Activated T-helper 1 cell treated with Interleukin-2 at 50 U/mL for 16 hours (primary cell): ENCODE data around the gene AADACL4.
A peak's percentile ranks its signal among the peaks of the same experiment; 100 is the strongest.

Source experiments
- DNase-seq: peaks from one replicate; pipeline ENCODE4 v3.0.0-alpha.2; 2020; ENCODE audit warnings: low read depth

Gene AADACL4

DNA sequence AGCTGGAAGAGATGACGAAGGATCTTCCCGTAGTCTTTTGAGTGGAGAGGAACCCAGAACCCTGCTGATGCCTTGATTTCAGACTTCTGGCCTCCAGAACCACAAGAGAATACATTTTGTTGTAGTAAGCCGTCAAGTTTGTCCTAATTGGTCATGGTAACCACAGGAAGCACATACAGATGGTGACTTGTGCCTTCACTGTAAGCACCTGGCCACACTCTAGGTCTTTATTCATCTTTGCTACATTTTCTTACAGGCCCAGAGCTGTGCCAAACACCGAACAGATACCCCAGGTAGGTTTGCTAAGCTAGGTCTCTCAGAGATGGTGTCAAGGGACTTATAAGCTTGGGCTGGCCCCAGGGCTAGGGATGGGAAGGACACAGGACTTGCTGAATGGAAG is 30.7 kb upstream of the AADACL4 start:
- no peak for DNase-seq

- no peak for DNase-seq
These were observed 29.3 kb upstream of the AADACL4 start for GRCh38 chr1:12614402-12615158.

DNA sequence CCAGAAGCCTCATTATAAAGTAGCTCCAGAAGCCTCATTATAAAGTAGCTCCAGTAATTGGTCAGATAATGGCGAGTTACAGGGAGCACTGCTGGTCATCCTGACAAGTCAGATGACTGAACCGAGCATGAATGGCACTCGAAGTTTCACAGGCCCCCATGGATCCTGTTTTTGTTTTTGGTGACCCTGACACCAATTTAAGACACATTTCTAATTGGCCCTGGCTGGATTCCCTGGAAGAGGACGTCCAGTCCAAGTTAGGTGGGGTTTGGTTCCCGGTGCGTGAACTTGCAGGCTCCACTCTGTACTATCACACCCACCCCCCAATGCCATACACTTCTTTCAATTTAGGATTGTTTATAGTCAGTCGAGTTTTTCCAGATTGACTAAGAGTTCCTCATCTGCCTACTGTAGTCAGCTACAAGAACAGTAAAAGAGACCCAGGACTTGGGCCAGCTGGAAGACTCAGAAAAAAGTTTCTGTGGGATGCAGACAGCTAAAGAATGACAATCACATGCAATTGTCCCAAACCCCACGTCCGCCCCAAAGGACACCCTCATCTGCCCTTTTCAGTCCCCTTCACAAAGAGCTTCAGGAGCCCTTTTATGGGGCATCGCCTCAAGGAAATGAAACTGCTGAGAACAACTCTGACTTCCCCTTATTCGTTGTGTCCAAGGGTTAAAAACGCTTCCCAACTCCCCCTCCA is 28.6 kb upstream of the AADACL4 start:
- no peak for DNase-seq

DNA sequence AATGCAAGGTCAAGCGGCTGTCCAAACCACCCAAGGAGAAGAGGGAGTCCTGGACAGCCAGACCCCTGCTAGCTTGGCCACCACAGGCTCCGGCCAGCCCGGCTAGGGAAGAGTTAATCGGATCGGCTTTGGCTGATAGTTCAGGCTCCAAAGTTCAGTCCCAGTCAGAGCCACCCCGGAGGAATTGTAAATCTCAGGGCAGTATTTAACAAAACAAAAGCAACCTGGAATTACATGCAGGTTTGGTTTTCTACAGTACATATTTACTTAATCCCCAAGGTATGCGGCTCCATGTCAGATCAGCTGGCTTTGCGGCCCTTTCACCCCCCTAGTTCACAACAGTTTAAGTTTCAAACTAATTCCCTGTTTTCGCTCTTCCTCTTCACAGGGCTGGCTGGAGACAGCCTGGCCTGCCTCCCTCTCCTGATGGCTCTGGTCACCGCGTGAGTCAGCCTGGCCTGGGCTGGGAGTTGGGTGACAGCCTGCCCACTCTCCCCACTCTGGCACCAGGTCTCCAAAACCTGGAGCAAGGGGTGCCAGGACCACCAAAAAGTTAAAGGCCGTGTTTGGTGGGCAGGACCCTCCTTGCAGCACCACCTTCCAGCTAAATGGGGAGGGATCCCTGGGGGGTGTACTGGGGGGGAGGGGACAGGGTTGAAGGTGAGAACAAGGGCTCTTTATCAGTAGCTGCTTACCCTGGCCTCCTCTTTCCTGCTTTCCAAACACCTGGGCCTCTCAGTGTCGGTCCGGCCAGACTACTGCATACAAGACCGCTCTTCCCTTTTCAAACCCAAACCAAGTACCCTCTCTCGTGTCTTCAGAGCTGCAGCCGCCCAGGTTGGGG is 27.8 kb upstream of the AADACL4 start:
- DNase-seq, result no peak

GRCh38 chr1:12616709-12617373 is 27.0 kb upstream of the AADACL4 start:
- DNase-seq, result no peak

- peak; percentile 30 for DNase-seq
These were observed 26.4 kb upstream of the AADACL4 start for GRCh38 chr1:12617511-12617900.

- peak; percentile 60 for DNase-seq
These were observed 25.8 kb upstream of the AADACL4 start, which contains the start of gene DHRS3 for GRCh38 chr1:12617901-12618660. Gene DHRS3, minus strand, starts transcription at chr1:12618210. Its CDS starts 862 bp downstream, at chr1:12617348.

DNA sequence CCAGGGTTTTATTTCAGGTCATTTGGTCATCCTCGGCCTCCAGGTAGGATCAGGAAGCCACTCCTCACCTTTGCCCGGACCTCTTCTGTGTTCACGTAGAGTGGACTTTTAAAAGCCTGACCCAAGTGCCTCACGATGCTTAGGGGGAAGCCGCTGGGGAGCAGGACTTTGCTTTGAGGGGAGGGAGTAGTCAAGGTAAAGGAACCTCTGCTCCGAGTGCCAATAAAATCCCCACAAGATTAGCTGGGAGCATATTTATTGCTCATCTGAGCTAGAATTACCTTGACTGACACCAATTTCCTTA is 25.3 kb upstream of the AADACL4 start:
- DNase-seq, result no peak

- peak; percentile 51 for DNase-seq
These were observed 24.7 kb upstream of the AADACL4 start for GRCh38 chr1:12618965-12619791.

GRCh38 chr1:12619792-12620487 is 23.9 kb upstream of the AADACL4 start:
- peak; percentile 61 for DNase-seq

- DNase-seq, result no peak
These were observed 23.4 kb upstream of the AADACL4 start for GRCh38 chr1:12620488-12620865.

GRCh38 chr1:12620931-12621330 is 23.0 kb upstream of the AADACL4 start:
- DNase-seq, result no peak

DNA sequence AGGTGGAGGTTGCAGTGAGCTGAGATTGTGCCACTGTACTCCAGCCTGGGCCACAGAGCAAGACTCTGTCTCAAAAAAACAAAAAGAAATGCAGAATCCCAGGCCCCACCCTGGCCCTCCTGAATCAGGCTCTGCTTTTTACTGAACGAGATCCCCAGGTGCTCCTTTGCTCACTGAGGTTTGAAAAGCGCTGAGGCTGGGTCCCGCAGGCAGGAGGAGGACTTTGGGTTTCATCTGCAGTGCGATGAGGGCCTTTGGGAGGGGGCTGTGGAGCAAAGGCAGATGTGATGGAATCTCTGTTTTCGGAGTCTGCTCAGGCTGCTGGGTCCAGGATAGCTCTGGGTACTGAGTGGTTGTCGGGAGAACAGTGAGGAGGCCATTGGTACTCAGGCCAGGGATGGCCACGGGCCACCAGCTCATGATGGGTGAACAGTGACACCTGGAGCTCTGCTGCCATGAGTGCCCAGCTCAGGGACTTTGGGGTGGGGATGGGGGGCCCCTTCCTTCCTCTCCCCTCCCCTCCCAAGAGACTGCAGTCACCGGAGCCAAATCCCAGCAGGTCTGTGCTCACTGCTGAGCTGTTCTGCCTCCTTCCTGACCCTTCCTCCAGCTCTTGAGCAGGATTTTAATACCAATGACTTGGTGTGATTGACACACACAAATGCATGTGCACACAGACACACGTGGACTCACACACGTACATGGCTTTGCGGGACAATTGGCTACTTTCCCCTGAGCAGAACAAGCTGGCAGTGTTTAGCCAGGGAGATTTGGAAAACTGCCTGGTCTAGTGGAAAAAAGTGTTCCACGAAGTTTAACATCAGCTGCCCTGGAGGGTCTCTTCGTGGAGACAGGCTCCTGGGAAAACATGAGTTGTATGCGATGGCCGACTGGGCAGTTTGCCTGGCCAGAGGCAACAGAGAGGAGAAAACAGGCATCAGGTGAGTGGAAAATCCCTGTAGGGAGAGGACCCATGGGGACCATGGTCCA is 22.2 kb upstream of the AADACL4 start:
- no peak for DNase-seq

DNA sequence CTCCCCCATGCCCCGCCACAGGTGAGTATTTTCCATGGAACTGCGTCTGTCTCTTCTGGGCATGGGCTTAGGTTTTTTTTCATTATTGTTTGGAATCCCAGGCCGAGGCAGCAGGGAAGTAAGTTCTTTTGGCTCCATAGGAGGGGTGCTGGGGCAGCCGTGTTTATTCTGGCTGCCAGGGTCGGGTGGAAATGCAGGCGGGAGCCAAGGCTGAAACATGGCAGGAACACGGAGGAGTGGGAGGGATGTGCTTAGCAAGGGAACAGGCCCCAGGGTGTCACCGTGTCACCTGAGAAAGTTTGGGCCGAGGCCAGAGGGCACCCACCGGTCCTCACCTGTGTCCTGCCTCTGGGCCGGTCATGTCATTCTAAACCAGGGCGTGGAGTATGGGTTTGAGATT is 21.4 kb upstream of the AADACL4 start:
- no peak for DNase-seq

DNA sequence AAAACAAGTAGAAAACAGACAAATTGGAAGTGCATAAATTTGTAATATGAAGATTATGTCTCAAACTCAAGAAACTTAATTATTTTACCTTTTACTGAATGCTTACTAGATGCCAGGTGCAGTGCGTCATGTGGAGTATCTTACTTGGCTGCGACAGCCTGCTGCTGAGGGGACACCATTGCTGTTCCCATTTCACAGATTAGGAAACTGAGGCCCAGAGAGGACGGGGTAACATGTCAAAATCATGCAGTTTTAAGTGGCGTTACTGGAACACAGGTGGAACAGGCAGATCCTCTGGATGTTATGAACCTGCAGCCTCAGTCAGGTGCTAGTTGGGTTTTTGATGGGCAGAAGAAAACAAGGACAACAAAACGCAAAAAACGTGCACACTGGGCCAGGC is 18.6 kb upstream of the AADACL4 start:
- no peak for DNase-seq

GRCh38 chr1:12626888-12627287 is 17.0 kb upstream of the AADACL4 start:
- DNase-seq, result no peak

DNA sequence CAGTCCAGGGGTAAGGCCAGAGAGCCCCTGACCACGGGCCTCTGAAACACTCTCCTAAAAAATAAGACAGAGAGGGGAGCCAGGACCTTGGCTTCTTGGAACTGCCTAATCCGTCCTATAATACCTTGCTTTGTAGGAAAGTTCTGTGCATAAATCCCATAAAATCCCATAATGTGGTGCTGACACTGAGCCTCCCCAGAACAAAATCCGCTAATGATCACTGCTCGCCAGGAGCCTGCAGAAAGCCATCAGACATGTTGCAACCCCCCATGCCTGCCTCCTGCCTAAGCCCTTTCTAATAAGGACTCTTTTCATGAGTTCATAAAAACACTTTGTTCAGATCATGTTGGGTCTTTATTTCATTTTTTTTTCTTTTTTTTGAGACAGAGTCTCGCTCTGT is 16.6 kb upstream of the AADACL4 start:
- DNase-seq, result no peak

GRCh38 chr1:12629511-12629956 is 14.4 kb upstream of the AADACL4 start:
- no peak for DNase-seq
